Purkinje cell (primary cell): Measurements from ENCODE around the gene ADARB1. TPM values are rescaled to one million over a fixed set of nuclear protein-coding genes. Genes with fewer than 3 reads are reported as not detected.

Source experiments
- polyA plus RNA-seq: library from polyadenylated mRNA; unstranded; fragments of >200 nt; fragmentation: Nextera tagmentation; gene quantifications from 2 replicates; pipeline ENCODE4 v1.2.1, GENCODE V29; 2014

The ADARB1 gene, protein sequence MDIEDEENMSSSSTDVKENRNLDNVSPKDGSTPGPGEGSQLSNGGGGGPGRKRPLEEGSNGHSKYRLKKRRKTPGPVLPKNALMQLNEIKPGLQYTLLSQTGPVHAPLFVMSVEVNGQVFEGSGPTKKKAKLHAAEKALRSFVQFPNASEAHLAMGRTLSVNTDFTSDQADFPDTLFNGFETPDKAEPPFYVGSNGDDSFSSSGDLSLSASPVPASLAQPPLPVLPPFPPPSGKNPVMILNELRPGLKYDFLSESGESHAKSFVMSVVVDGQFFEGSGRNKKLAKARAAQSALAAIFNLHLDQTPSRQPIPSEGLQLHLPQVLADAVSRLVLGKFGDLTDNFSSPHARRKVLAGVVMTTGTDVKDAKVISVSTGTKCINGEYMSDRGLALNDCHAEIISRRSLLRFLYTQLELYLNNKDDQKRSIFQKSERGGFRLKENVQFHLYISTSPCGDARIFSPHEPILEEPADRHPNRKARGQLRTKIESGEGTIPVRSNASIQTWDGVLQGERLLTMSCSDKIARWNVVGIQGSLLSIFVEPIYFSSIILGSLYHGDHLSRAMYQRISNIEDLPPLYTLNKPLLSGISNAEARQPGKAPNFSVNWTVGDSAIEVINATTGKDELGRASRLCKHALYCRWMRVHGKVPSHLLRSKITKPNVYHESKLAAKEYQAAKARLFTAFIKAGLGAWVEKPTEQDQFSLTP
- 27.3 and 29.7 TPM in 2 replicates for polyA plus RNA-seq

DNA sequence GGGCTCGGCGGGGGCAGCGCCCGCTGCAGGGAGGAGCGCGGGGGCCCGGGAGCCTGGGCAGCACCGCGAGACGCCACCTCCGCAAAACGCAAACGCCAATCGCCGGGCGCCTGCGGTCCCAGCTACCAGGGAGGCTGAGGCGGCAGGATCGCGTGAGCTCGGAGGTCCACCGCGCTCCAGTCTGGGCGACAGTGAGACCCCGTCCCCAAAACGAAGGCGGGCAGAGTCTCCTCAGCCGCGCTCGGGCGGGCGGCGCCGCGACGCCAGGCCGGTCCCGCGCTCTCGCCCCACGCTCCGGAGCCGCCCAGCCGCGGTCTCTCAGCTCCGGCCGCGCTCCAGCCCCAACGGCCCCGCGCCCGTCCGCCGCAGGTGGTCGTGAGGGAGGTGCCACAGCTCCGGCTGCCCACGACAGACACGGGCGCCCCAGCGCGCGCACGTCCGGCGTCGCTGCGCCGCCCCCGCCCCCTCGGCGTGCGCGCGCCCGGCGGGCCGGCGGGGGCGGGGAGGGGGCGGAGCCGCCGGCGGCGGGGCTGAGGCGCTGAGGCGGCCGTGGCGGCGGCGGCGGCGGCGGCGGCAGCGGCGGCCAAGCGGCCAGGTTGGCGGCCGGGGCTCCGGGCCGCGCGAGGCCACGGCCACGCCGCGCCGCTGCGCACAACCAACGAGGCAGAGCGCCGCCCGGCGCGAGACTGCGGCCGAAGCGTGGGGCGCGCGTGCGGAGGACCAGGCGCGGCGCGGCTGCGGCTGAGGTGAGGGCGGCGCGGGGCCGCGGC, at the start of gene ADARB1:
TSS of gene ADARB1 (plus strand) at position 533 of the 770 bp plus-strand sequence. CDS start 97,077 bp downstream, outside the sequence.

Other genes starting within 250 kb of the ADARB1 start
- 9.0 and 12.0 TPM in 2 replicates for gene PTTG1IP, start 200.9 kb upstream of the ADARB1 start, polyA plus RNA-seq
- gene ITGB2, start 153.7 kb upstream of the ADARB1 start, polyA plus RNA-seq: not detected in 2 replicates
- 1.4 and 1.6 TPM in 2 replicates for gene SLX9, start 134.6 kb upstream of the ADARB1 start, polyA plus RNA-seq
- gene POFUT2, start 213.3 kb downstream of the ADARB1 start, polyA plus RNA-seq: 2.7 and 5.0 TPM in 2 replicates